HG02642 (cell line): ENCODE data around the gene PELI2.

ENCODE experiments used
- ATAC-seq: cut with Tn5 transposase; IDR thresholded peaks from one replicate; pipeline ENCODE4 v1.9.1; 2021; ENCODE audit warnings: mild to moderate bottlenecking; ENCODE audit not compliant: unreplicated experiment, poor library complexity

Gene PELI2

GRCh38 chr14:56118611-56119181 is 485 bp downstream of the PELI2 start:
- peak; percentile 27 for ATAC-seq

- peak; percentile 33 for ATAC-seq
Observed at GRCh38 chr14:56119201-56119981, 1.2 kb downstream of the PELI2 start.

GRCh38 chr14:56120091-56120691 is 2.0 kb downstream of the PELI2 start:
- ATAC-seq, result no peak

DNA sequence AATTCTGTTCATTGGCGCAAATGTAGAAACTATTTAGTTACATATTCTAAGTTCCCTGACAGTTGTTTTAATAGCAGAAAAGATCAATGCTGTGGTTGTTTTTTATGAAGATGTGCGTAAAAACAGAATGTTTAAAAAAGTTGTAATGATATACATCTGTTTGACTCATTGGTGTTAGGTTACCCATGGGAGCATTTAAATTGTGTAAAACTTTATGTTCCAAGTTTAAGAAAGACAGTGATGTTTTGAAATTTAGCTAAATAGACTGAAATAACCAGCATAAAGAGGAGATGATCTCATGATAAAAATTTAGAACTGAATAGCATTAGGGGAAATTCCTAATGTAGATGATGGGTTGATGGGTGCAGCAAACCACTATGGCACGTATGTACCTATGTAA is 3.6 kb downstream of the PELI2 start:
- ATAC-seq, result no peak

- ATAC-seq, result no peak
Observed at GRCh38 chr14:56122301-56122700, 4.1 kb downstream of the PELI2 start.

- no peak for ATAC-seq
Observed at GRCh38 chr14:56124327-56124726, 6.1 kb downstream of the PELI2 start.

- ATAC-seq, result no peak
Observed at GRCh38 chr14:56125772-56126636, 7.8 kb downstream of the PELI2 start.

GRCh38 chr14:56126637-56126913 is 8.4 kb downstream of the PELI2 start:
- ATAC-seq, result no peak

GRCh38 chr14:56127156-56127555 is 8.9 kb downstream of the PELI2 start:
- ATAC-seq, result no peak

- ATAC-seq, result no peak
Observed at GRCh38 chr14:56129092-56129491, 10.9 kb downstream of the PELI2 start.

GRCh38 chr14:56129933-56130332 is 11.7 kb downstream of the PELI2 start:
- ATAC-seq, result no peak

- no peak for ATAC-seq
Observed at GRCh38 chr14:56131004-56131864, 13.0 kb downstream of the PELI2 start.

- no peak for ATAC-seq
Observed at GRCh38 chr14:56131865-56132833, 13.9 kb downstream of the PELI2 start.

GRCh38 chr14:56133547-56133946 is 15.3 kb downstream of the PELI2 start:
- no peak for ATAC-seq

GRCh38 chr14:56135001-56135400 is 16.8 kb downstream of the PELI2 start:
- ATAC-seq, result no peak

DNA sequence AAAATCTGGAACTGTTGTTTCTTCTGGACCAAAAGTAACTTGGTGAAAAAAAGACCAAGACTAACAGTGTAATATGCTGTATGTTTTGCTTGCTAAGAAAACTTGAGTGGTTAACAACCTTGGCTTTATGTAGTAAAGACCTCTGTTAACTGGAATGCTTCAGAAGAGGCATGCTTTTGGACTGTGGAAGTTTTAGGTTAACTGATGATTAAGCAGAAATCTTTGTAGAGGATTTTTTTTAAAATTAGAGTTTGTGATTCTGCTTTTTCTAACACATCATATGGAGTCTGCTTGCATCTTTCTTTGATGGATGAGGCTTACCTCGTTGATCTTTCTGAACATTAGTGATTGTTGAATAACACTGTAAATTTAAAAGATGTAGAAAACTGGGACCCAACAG is 17.5 kb downstream of the PELI2 start:
- no peak for ATAC-seq

DNA sequence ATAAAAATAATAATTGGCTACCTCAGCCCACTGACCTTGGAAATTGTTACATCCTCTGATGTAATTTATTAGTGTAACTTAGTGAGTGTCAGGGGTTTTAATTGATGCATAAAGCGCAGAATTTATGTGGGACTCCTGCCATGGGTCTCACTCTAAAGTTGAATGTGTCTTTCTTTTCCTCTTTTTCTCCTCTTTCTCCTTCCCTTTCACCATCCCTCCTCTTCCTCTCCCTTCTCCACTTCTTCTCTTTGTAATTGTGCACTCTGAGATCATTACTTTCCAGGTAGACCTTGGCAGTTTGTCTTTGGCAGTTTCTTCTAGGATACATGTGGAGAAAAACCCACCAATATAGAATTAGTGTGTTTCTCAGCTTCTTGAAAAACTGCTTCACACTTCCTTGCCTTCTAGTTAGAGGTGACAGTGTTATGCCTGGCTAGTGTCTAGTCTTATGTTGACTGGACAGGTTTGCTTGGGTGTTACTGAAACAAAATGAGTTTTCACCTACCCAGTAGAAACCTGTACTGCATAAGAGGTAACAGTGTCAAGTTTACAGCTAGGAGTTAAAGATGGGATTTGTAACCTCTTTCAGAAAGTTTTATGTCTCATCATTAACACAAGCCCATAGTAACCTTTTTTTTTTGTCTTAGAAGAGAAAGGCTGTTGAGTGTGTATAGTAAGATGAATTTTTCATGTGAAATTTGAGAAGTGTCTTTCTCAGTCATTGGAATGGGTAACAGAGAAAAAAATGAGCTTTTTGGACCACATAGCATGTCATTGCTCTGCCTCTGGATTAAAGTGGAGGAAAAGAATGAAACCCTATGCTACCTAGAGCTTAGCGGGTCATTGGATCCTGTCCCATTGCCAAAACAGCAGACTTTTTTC is 18.6 kb downstream of the PELI2 start:
- ATAC-seq, result no peak

- ATAC-seq, result no peak
Observed at GRCh38 chr14:56137453-56137807, 19.2 kb downstream of the PELI2 start.
